ENCODE results near the gene TIMP2. TPM values are rescaled to one million over a fixed set of nuclear protein-coding genes. Genes with fewer than 3 reads are reported as not detected.
"Not testable (repeated sequence)": the region's sequence is repeated elsewhere in the genome, so short reads cannot be mapped to it uniquely, and the experiment has no call there.

TIMP2 gene
- total RNA-seq, 4 donors from 2014 or later = 20.4 to 28.7 (median 27.0) TPM

DNA sequence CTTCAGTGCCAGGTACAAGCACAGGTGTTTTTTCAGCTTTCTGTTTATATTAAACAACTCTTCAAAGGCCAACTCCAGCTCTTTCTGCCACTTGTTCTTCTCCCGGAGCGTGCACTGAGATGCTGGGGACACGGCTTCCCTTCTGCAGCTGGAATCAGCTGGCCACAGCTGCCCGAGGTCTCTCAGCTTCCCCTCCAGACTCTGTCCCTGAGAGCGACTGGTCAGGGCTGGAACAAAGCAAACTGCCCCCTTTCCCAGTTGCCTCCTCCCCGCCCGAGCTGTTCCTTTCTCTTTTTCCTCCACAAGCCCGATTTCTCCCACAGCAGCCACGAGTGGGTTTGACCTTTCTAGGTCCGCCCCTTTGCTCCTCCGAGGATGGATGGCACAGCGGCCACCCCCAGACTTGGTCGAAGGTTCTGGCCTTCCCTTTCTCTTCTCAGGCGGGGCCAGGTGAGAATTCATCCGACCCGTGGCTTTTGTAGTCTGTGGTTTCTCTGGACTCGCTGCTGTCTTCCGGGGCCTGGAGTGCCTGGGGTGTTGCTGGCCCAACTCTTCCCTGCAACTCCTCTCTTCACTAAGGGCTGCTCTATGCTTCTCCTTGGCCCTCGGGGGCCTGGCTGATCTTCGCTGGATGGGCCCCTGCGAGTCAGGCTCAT, 33.7 kb downstream of the TIMP2 start:
- TF ChIP-seq POLR2A (IDR thresholded peaks at IDR 0.05) = no peak
- no peak for TF ChIP-seq CTCF (IDR thresholded peaks at IDR 0.05 in 4 of 5, conservative IDR thresholded peaks at IDR 0.05 in 1 of 5)
- Histone ChIP-seq H3K4me1 (peaks cover 24 to 36% of the 10 kb centered on the region in 2 donors), H3K27ac (peak overlapping the region in 1 of 4 donors; percentile 14), H3K9me3 (no peaks in the 10 kb centered on the region), H3K27me3 (no peaks in the 10 kb centered on the region), H3K4me3 (no peak overlapping the region), H3K36me3 (no peaks in the 10 kb centered on the region)
- DNase-seq (no peak), ATAC-seq (no peak)
- in situ Hi-C loops (cut with MboI; ENCODE audit: low sequenced_read_pairs in 4 of 4) = no loop called here
- intact Hi-C loops (cut with DNase I; ENCODE audit: low total_unique reads) = no loop called here

GRCh38 chr17:78890498-78890897, 34.7 kb downstream of the TIMP2 start:
- Histone ChIP-seq H3K36me3 (no peaks in the 10 kb centered on the region), H3K4me3 (no peak overlapping the region), H3K27me3 (no peaks in the 10 kb centered on the region), H3K4me1 (peaks cover 14 to 25% of the 10 kb centered on the region in 2 donors), H3K9me3 (no peaks in the 10 kb centered on the region), H3K27ac (peak overlapping the region in 2 of 4 donors; percentile 48 to 61)
- intact Hi-C loops (cut with DNase I; ENCODE audit: low total_unique reads) (no loop called here), in situ Hi-C loops (cut with MboI; ENCODE audit: low sequenced_read_pairs in 4 of 4) (no loop called here)
- ATAC-seq = no peak
- TF ChIP-seq CTCF (IDR thresholded peaks at IDR 0.05 in 4 of 5, conservative IDR thresholded peaks at IDR 0.05 in 1 of 5) (no peak), POLR2A (IDR thresholded peaks at IDR 0.05) (no peak)
- DNase-seq = peak; percentile 46 to 54

DNA sequence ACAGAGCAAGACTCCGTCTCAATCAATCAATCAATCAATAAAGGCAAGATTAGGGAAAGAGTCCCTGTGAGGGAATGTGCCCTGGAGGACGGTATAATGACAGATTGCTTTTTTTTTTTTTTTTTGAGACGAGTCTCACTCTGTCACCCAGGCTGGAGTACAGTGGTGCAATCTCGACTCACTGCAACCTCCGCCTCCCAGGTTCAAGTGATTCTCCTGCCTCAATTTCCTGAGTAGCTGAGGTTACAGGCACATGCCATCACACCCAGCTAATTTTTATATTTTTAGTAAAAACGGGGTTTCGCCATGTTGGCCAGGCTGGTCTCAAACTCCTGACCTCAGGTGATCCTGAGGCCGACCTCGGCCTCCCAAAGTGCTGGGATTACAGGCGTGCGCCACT, 35.1 kb downstream of the TIMP2 start:
- in situ Hi-C loops (cut with MboI; ENCODE audit: low sequenced_read_pairs in 4 of 4); H3K27me3 ChIP-seq; DNase-seq; intact Hi-C loops (cut with DNase I; ENCODE audit: low total_unique reads); H3K9me3 ChIP-seq; H3K4me3 ChIP-seq; H3K36me3 ChIP-seq; ATAC-seq: not testable (repeated sequence)
- Histone ChIP-seq H3K4me1 (peaks cover 11 to 24% of the 10 kb centered on the region in 2 donors), H3K27ac (peak overlapping the region; percentile 28 to 61 (median 50))

GRCh38 chr17:78889531-78889930, 35.7 kb downstream of the TIMP2 start:
- DNase-seq (no peak), ATAC-seq (peak; percentile 64 to 67)
- Histone ChIP-seq H3K4me1 (peaks cover 15 to 24% of the 10 kb centered on the region in 2 donors), H3K27me3 (no peaks in the 10 kb centered on the region), H3K36me3 (no peaks in the 10 kb centered on the region), H3K4me3 (no peak overlapping the region), H3K9me3 (no peaks in the 10 kb centered on the region), H3K27ac (peak overlapping the region; percentile 28 to 61 (median 50))
- TF ChIP-seq POLR2A (IDR thresholded peaks at IDR 0.05) = no peak
- in situ Hi-C loops (cut with MboI; ENCODE audit: low sequenced_read_pairs in 4 of 4) (no loop called here), intact Hi-C loops (cut with DNase I; ENCODE audit: low total_unique reads) (no loop called here)

DNA sequence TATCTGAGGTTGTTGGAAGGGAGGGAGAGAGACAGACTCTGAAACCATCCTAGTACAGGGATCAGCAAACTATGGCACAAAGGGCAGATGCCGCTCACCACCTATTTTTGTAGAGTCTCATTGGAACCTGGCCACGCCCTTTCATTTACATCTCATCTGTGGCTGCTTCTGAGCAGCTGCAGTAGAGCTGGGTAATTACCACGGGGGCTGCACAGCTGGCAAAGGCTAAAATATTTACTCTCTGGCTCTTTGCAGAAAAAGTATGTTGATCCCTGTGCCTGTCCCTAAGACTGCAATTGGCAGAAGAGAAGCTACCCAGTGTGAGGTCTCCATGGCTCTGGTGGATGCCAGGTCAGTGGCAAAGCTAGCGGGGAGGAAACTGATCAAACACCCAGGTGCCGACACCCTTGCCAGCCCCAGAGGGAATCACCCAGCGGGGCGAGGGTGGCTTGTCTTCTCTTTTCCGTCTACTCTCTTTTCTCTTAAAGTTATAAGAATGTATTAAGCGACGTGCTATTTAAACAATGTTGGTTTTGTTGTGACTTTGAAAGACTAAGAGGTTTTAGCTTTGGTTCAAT, 36.2 kb downstream of the TIMP2 start:
- H3K4me3 ChIP-seq = no peak overlapping the region
- DNase-seq (no peak), ATAC-seq (no peak)
- H3K4me1 ChIP-seq = peaks cover 17 to 29% of the 10 kb centered on the region in 2 donors
- no peaks in the 10 kb centered on the region for H3K36me3 ChIP-seq
- H3K27me3 ChIP-seq = no peaks in the 10 kb centered on the region
- TF ChIP-seq CTCF (IDR thresholded peaks at IDR 0.05 in 4 of 5, conservative IDR thresholded peaks at IDR 0.05 in 1 of 5) (no peak), POLR2A (IDR thresholded peaks at IDR 0.05) (no peak)
- intact Hi-C loops (cut with DNase I; ENCODE audit: low total_unique reads) = no loop called here
- H3K27ac ChIP-seq = peak overlapping the region in 3 of 4 donors; percentile 28 to 61 (median 51)
- no peaks in the 10 kb centered on the region for H3K9me3 ChIP-seq
- in situ Hi-C loops (cut with MboI; ENCODE audit: low sequenced_read_pairs in 4 of 4) = no loop called here
